MCF 10A (cell line): ENCODE data around the gene NT5DC2. TPM values are rescaled to one million over a fixed set of nuclear protein-coding genes. Genes with fewer than 3 reads are reported as not detected.

Experiments
- BruUV-seq: library from RNA; stranded (reverse); fragments of 400-500 nt; replicated peaks from 2 replicates; lab custom pipeline; 2021; lab: Mats Ljungman, UMichigan
- CTCF ChIA-PET: fragments of 300-600 bp; sonication (Branson Sonifier 250); formaldehyde crosslinking; extraction: SDS; loops from one replicate; lab custom pipeline; 2021; ENCODE audit warnings: antibody characterized with exemption, inconsistent platforms; lab: Yijun Ruan, JAX
- POLR2A ChIA-PET: fragments of 300-600, 350-650 bp; sonication (Branson Sonifier 250); formaldehyde crosslinking; extraction: SDS; loops from one replicate; lab custom pipeline; 2020; ENCODE audit warnings: antibody characterized with exemption, inconsistent platforms; lab: Yijun Ruan, JAX
- DNase-seq: peaks from one replicate; pipeline ENCODE4 v3.0.0-alpha.2; 2018; ENCODE audit not compliant: unreplicated experiment
- H3K27ac Mint-ChIP-seq: one replicate; pipeline ENCODE4 v1.8.0; 2022; ENCODE audit warnings: mild to moderate bottlenecking, low read depth, mixed read lengths; ENCODE audit not compliant: unreplicated experiment
- H3K27me3 Mint-ChIP-seq: one replicate; pipeline ENCODE4 v1.8.0; 2022; ENCODE audit warnings: mixed read lengths; ENCODE audit not compliant: insufficient read depth, unreplicated experiment
- H3K36me3 Mint-ChIP-seq: one replicate; pipeline ENCODE4 v1.8.0; 2022; ENCODE audit warnings: mild to moderate bottlenecking, moderate library complexity, mixed read lengths; ENCODE audit not compliant: insufficient read depth, unreplicated experiment
- H3K4me1 Mint-ChIP-seq: one replicate; pipeline ENCODE4 v1.8.0; 2022; ENCODE audit warnings: mixed read lengths; ENCODE audit not compliant: insufficient read depth, unreplicated experiment
- H3K4me3 Mint-ChIP-seq: one replicate; pipeline ENCODE4 v1.8.0; 2022; ENCODE audit warnings: mild to moderate bottlenecking, moderate library complexity, mixed read lengths; ENCODE audit not compliant: unreplicated experiment
- H3K9me3 Mint-ChIP-seq: one replicate; pipeline ENCODE4 v1.8.0; 2022; ENCODE audit warnings: mixed read lengths; ENCODE audit not compliant: unreplicated experiment
- CTCF ChIP-seq: fragments of 200-600 bp; IDR thresholded peaks from one replicate; pipeline ENCODE4 v1.8.0; 2022; ENCODE audit warnings: antibody characterized with exemption, mild to moderate bottlenecking; ENCODE audit not compliant: unreplicated experiment
- intact Hi-C: fragments of 100-400 bp; cut with micrococcal nuclease; formaldehyde crosslinking; loops from 2 replicates; pipeline ENCODE4 v1.14.1; 2022
- total RNA-seq: library from RNA; stranded (reverse); gene quantifications from 2 replicates; pipeline ENCODE4 v1.2.3, GENCODE V29; 2022

The NT5DC2 gene
- total RNA-seq, 1 experiment from 2014 or later = 28.9 TPM

GRCh38 chr3:52558436-52558835 lies 24.8 kb upstream of the NT5DC2 start:
- CTCF ChIA-PET = no interaction called here
- H3K36me3 Mint-ChIP-seq = peaks cover 71% of the 10 kb centered on the region

GRCh38 chr3:52557011-52557960 lies 23.6 kb upstream of the NT5DC2 start:
- no peak for TF ChIP-seq CTCF
- no TSS peak for BruUV-seq
- CTCF ChIA-PET = no interaction called here
- intact Hi-C loops = no loop called here
- no peaks in the 10 kb centered on the region for H3K27me3 Mint-ChIP-seq
- H3K9me3 Mint-ChIP-seq = no peaks in the 10 kb centered on the region
- no peak for DNase-seq
- POLR2A ChIA-PET = no interaction called here
- H3K4me1 Mint-ChIP-seq = no peaks in the 10 kb centered on the region
- H3K4me3 Mint-ChIP-seq = no peak overlapping the region
- peaks cover 63% of the 10 kb centered on the region for H3K36me3 Mint-ChIP-seq
- no peak overlapping the region for H3K27ac Mint-ChIP-seq

More at GRCh38 chr3:52558436-52558835, 24.8 kb upstream of the NT5DC2 start:
- H3K4me3 Mint-ChIP-seq = no peak overlapping the region
- TF ChIP-seq CTCF = no peak
- H3K4me1 Mint-ChIP-seq = no peaks in the 10 kb centered on the region
- intact Hi-C loops = no loop called here
- H3K27me3 Mint-ChIP-seq = no peaks in the 10 kb centered on the region
- no TSS peak for BruUV-seq
- H3K9me3 Mint-ChIP-seq = no peaks in the 10 kb centered on the region
- no peak overlapping the region for H3K27ac Mint-ChIP-seq
- POLR2A ChIA-PET = interaction anchor here (0.6 kb wide), 1 partner anchor 22 kb away, joined by 4 read pairs; the partner anchor contains the start of gene UQCC5
- DNase-seq = no peak

DNA sequence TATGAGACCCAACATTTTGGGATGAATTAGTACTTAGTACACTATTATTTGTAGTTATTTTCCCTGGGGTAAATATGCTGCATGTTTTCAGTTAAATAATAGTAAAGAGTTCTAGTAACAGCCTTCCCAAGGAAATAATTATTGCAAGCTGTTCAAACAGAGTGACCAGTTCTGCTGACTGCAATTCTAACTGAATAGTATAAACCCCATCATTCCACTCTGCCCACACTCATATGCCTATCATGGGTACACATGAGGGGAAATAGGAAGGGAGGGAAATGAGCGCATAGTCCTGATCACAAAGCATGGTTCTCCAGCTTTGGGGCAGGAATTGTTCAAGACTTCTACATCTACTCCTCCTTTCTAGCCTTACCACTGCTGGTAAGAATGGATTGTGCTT lies 21.4 kb upstream of the NT5DC2 start:
- DNase-seq = no peak
- intact Hi-C loops = no loop called here
- H3K27me3 Mint-ChIP-seq = no peaks in the 10 kb centered on the region
- H3K9me3 Mint-ChIP-seq = no peaks in the 10 kb centered on the region
- TF ChIP-seq CTCF = no peak
- peaks cover 62% of the 10 kb centered on the region for H3K36me3 Mint-ChIP-seq
- H3K27ac Mint-ChIP-seq = no peak overlapping the region
- CTCF ChIA-PET = interaction anchor here (0.6 kb wide), 1 partner anchor 98 kb away, joined by 3 read pairs; no protein-coding TSS in a partner anchor
- no peaks in the 10 kb centered on the region for H3K4me1 Mint-ChIP-seq
- BruUV-seq = no TSS peak
- H3K4me3 Mint-ChIP-seq = no peak overlapping the region
- POLR2A ChIA-PET = interaction anchor here (1.3 kb wide), 1 partner anchor 19 kb away, joined by 5 read pairs; the partner anchor contains the start of gene UQCC5

DNA sequence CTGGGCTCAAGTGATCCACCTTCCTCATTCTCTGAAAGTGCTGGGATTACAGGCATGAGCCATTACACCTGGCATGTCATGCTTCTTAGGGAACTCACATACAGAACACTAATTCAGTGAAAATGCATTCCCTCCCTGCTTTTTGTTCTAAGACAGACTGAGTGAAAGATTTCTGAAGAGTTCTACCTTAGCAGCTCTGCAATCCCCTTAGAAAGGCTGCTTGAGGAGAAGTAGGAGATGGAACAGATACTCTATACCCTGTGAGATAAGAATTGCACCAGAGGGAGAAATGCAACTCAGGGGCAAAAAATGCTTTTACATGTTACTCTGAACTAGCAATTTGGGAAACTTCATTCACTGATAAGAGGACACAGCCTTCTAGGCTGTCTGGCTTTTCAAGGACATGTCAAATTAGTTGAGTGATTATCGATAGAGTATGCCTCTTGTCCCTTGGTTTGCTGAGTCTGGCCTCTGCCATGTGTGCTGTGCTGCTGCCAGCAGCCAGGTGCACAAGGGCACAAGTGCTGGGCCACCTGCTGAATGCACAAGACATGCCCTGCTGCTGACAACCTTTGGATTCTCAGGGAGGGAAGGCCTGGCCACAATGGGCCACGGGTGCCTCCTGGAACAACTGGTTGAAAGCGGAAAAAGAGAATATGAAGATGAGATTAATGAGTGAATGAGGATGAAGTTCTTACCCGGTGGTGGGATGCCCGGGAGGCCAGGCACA lies 20.5 kb upstream of the NT5DC2 start:
- Mint-ChIP-seq H3K9me3 (no peaks in the 10 kb centered on the region), H3K4me1 (no peaks in the 10 kb centered on the region), H3K27me3 (no peaks in the 10 kb centered on the region), H3K27ac (no peak overlapping the region), H3K36me3 (peaks cover 62% of the 10 kb centered on the region), H3K4me3 (no peak overlapping the region)
- no TSS peak for BruUV-seq
- intact Hi-C loops = no loop called here
- TF ChIP-seq CTCF = no peak
- ChIA-PET CTCF (interaction anchor here (0.7 kb wide), 2 partner anchors 82 to 83 kb away, joined by 3 to 4 read pairs; no protein-coding TSS in a partner anchor), POLR2A (no interaction called here)
- DNase-seq = no peak
